Immature natural killer cell (primary cell): ENCODE results near the gene ZNF831. TPM values are rescaled to one million over a fixed set of nuclear protein-coding genes. Genes with fewer than 3 reads are reported as not detected.
A peak's percentile ranks its signal among the peaks of the same experiment; 100 is the strongest.

Source experiments
- DNase-seq, 3 donors: peaks; one replicate each; pipeline ENCODE4 v3.0.0; 2022; ENCODE audit warnings: mixed read lengths in 1 of 3
- H3K27ac Mint-ChIP-seq, 6 donors: one replicate each; pipeline ENCODE4 v1.8.0; 2020; ENCODE audit warnings: mixed read lengths in 6 of 6, mild to moderate bottlenecking in 5 of 6, inconsistent platforms in 4 of 6, moderate library complexity in 3 of 6
- H3K27me3 Mint-ChIP-seq, 3 donors: one replicate each; pipeline ENCODE4 v1.8.0; 2020 to 2021; ENCODE audit warnings: low read depth in 3 of 3, mild to moderate bottlenecking in 3 of 3, mixed read lengths in 3 of 3, moderate library complexity in 3 of 3, inconsistent platforms in 1 of 3
- H3K36me3 Mint-ChIP-seq, 3 donors: one replicate each; pipeline ENCODE4 v1.8.0; 2020; ENCODE audit warnings: mixed read lengths in 3 of 3, inconsistent platforms in 2 of 3, mild to moderate bottlenecking in 2 of 3
- H3K4me1 Mint-ChIP-seq, 2 donors: one replicate each; pipeline ENCODE4 v1.8.0; 2020; ENCODE audit warnings: inconsistent platforms in 2 of 2, mild to moderate bottlenecking in 2 of 2, mixed read lengths in 2 of 2, moderate library complexity in 1 of 2
- H3K4me3 Mint-ChIP-seq, 5 donors: one replicate each; pipeline ENCODE4 v1.8.0; 2020; ENCODE audit warnings: mild to moderate bottlenecking in 5 of 5, mixed read lengths in 5 of 5, inconsistent platforms in 3 of 5, moderate library complexity in 3 of 5
- H3K9me3 Mint-ChIP-seq, 6 donors: one replicate each; pipeline ENCODE4 v1.8.0; 2020; ENCODE audit warnings: mild to moderate bottlenecking in 6 of 6, mixed read lengths in 6 of 6, inconsistent platforms in 4 of 6, moderate library complexity in 3 of 6
- polyA plus RNA-seq, 3 donors: library from polyadenylated mRNA; unstranded; fragments of 300-500 nt; fragmentation: Illumina TruSeq; gene quantifications; one replicate each; pipeline ENCODE4 v1.2.3, GENCODE V29; 2021

ZNF831 gene
- polyA plus RNA-seq, 3 donors from 2014 or later, result 0.59 to 8.4 (median 2.0) TPM

DNA sequence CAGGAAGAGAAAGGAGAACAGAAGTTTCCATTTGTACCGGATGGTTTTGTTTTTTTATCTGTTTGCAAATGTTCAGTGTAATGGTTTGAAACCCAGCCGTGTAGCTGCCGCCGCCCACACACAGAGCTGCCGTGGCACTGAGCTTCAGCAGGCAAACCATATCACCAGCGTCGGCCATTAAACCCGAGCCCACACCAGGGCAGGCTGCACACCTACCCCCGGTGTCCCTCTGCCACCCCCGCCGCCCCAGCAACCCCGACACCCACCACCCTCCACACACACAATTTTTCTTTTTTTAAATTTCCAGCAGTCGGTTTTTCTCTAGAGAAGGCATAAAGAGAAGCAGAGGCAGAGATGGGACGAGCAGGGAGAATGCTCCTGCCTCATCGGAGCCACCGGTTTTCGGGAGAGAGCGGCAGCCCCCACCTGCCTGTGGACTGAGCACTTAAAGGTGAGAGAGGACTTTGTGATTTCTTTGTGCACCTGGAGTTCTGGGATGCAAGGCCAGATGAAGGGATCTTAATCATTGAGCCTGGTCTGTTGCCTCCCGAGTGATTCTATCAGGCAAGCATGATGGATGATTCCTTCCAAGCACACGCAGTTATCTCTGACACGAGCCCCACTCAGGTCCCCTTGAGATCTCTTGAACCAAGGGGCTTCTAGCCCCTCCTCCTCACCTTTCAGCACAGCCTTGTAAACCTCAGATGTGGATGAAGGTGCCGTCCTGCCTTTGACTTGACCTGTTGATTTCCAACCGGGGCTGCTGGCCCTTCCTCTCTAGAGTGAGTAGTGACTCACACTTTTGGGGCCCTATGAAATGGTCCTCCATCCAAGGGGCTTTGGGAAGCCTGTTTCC lies 17.5 kb upstream of the ZNF831 start:
- peaks cover 21 to 29% (median 24%) of the 10 kb centered on the region in 3 donors for H3K27me3 Mint-ChIP-seq
- no peaks in the 10 kb centered on the region for H3K9me3 Mint-ChIP-seq
- no peak for DNase-seq
- peak overlapping the region; percentile 67 to 93 (median 74) for H3K27ac Mint-ChIP-seq
- H3K4me1 Mint-ChIP-seq, result peaks cover 72 to 75% of the 10 kb centered on the region in 2 donors
- peak overlapping the region; percentile 27 to 68 (median 60) for H3K4me3 Mint-ChIP-seq
- no peaks in the 10 kb centered on the region for H3K36me3 Mint-ChIP-seq

DNA sequence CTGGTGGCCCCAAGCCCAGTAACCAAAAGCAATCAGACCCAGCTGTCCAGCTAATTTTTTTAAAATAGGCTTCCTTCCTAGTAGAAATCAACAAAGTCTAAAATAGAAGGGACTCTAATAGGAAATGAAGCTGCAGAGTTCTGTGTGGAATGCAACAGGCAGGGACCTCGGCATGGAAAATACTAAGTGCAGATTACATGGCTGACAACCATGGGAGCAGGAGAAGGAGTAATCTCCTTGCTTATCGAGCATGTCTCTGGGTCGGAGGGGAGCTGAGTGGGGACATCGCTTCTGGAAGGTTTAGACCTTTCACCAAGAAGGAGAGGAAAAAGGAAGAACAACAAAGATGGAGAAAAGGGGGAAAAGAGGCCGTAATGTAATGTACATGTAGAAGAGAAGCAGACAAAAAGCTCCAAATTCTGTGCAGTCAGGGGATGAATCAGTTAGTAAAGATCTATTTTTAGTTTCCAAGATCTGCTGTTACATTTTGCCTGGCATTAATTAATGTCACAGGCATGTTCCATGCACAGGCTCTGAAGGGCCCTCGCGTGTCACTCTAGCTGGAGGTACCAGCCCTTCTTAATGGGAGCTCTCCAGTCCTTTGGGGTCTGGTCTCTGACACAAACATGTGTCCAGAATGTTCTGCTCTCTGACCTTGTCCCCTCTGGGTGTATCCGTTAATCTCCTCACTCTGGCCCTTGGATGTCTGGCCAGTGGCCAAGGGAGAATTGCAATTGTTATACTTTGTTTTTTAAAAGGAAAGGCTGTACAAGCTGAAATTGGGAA lies 16.6 kb upstream of the ZNF831 start:
- H3K4me3 Mint-ChIP-seq, result peak overlapping the region; percentile 26 to 65 (median 53)
- peaks cover 21 to 29% (median 24%) of the 10 kb centered on the region in 3 donors for H3K27me3 Mint-ChIP-seq
- H3K27ac Mint-ChIP-seq, result peak overlapping the region; percentile 30 to 93 (median 73)
- peaks cover 78 to 84% of the 10 kb centered on the region in 2 donors for H3K4me1 Mint-ChIP-seq
- no peaks in the 10 kb centered on the region for H3K36me3 Mint-ChIP-seq
- H3K9me3 Mint-ChIP-seq, result no peaks in the 10 kb centered on the region
- no peak for DNase-seq

DNA sequence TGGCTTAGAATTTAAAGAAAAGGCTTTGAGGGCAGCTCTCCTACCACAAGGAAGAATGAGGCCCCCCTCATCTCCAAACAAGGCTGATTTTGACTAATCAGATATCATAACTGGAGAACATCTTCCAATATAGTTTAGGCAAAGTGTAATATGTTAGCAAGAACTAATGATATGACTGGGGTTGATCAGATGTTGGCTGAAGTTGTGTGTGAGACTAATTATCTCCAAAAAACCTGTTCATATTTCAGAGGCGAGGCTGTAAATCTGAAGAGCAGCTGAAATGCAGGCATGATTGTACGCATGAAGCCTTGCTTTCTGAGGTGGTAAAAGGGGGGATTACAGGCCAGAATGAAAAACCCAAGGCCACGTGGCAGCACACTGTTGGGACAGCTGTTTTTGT lies 16.0 kb upstream of the ZNF831 start:
- Mint-ChIP-seq H3K27ac (peak overlapping the region; percentile 66 to 93 (median 78)), H3K9me3 (no peaks in the 10 kb centered on the region), H3K4me1 (peaks cover 84 to 90% of the 10 kb centered on the region in 2 donors), H3K36me3 (no peaks in the 10 kb centered on the region), H3K4me3 (peak overlapping the region in 2 of 5 donors; percentile 41 to 53), H3K27me3 (peaks cover 21 to 29% (median 26%) of the 10 kb centered on the region in 3 donors)
- DNase-seq, result no peak

DNA sequence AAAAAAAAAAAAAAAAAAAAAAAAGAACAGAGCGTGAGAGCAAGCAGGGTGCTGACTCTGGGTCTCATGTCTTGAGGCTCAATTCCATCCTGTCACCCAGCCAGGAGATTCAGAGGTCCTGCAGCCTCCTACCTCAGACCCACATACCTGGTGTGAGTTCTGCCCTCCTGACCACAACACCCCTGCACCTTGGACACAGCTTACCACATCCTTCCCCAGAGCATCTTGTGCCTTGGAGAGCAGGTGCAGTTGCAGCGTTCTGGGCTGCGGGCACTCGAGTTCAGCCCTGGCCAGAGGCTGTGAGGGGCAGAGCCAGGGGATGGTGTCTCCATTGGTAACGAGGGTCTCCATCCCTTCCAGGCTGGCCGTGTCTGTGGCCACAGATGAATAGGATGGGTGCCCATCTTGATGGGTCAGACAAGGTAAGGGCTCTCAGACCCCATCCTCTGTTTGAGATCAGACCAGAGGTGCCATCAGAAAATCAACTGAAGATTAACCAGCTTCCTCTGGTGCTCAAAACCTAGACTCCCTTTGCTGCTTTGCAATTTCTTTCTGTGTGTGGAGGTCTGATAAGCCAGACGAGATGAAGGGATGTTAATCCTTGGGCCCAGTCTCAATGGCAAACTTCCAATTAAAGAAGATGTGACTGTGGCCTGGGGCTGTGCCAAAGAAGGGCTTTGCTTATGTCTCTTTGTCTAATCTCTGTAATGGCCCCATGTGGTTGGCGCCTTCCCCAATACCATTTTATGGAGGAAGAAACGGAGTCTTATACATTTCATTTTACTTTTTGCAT lies 14.7 kb upstream of the ZNF831 start:
- H3K27ac Mint-ChIP-seq, result peak overlapping the region; percentile 93 to 99 (median 97)
- H3K36me3 Mint-ChIP-seq, result no peaks in the 10 kb centered on the region
- peaks cover 21 to 32% (median 29%) of the 10 kb centered on the region in 3 donors for H3K27me3 Mint-ChIP-seq
- peaks cover 90% of the 10 kb centered on the region in 2 donors for H3K4me1 Mint-ChIP-seq
- peak; percentile 76 to 81 (median 77) for DNase-seq
- peak overlapping the region; percentile 58 to 71 (median 59) for H3K4me3 Mint-ChIP-seq
- no peaks in the 10 kb centered on the region for H3K9me3 Mint-ChIP-seq

DNA sequence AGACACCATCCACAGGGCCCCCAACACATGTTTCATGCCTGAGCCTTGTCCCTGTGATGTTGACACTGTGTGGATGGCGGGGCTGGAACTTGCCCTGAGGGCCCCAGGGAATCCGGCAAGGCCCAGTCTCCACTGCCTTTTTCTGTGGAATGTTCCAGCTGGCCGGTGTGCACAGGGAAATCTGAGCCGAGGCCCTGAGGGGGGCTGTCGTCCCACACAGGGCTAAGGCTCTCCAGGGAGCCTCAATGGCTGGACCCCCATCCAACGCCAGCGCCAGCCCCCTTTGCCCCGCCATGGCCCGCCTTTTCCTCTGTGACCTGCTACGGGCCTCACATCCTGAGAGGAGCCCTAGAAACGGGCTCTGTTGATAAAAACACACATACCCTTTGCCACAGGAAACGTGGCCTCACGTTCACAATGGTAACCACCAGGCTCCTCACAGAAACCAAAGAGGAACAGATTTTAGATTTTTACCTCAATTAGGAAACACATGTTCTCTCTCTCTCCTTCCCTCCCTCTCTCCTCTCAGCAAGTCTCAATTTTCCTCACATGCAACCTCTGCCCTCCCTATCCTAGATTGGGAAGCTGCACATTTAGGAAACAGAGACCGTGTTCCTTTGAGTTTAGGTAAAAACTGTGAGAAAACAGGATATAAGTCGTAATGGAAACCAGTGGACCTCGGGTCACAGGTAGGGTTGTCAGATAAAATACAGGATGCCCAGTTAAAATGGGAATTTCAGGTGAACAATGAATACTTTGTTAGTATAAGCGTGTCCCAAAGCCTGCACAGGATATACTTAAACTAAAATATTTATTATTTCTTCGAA lies 13.7 kb upstream of the ZNF831 start:
- DNase-seq, result peak; percentile 89 to 91 (median 90)
- Mint-ChIP-seq H3K4me3 (peak overlapping the region; percentile 60 to 86 (median 83)), H3K4me1 (peaks cover 82 to 86% of the 10 kb centered on the region in 2 donors), H3K27me3 (peaks cover 17 to 32% (median 32%) of the 10 kb centered on the region in 3 donors), H3K27ac (peak overlapping the region; percentile 93 to 99 (median 97)), H3K9me3 (no peaks in the 10 kb centered on the region), H3K36me3 (no peaks in the 10 kb centered on the region)

DNA sequence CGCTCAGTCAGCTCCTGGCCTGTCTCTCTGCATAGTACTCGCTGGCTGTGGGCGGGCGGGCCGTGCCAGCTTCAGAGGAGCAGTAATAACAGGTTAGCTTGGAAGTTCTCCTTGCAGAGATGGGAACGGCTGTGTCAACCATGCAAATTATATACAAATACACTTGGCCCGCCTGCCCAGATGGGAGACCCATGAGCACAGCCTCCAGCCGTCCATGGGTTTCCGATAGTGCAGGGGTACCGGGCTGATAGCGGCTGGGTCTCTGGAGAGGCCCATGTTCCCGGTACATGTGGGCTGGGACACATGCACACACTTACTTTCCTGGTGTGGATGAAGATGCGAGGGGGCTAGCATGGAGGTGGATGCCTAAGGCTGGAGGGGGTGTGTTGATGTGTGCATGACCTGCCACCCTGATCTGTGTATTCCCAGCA lies 12.8 kb upstream of the ZNF831 start:
- peaks cover 73 to 78% of the 10 kb centered on the region in 2 donors for H3K4me1 Mint-ChIP-seq
- DNase-seq, result no peak

DNA sequence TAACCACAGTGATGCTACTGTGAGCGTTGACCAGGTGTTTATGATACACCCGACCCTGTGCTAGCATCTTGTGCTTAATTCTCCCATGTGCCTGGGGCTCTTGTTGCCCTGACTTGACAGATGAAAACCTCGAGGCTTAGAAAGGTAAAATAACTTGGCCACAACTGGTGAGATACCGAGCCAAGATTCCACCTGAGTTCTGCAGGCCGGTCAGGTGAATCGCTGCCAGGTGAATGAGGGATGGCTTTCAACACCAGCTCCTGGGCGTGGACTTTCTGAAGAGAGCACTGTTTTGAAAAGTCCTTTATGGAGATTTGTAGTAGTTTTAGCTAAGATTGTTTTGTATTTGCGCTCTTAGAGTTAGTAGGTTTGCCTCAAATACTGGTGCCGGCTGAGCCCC lies 12.2 kb upstream of the ZNF831 start:
- Mint-ChIP-seq H3K9me3 (no peaks in the 10 kb centered on the region), H3K27ac (peak overlapping the region; percentile 45 to 99 (median 90)), H3K36me3 (no peaks in the 10 kb centered on the region), H3K4me1 (peaks cover 67 to 72% of the 10 kb centered on the region in 2 donors), H3K4me3 (peak overlapping the region in 3 of 5 donors; percentile 15 to 42 (median 21)), H3K27me3 (peaks cover 17 to 33% (median 29%) of the 10 kb centered on the region in 3 donors)
- DNase-seq, result no peak

More for the DNA sequence above, 12.8 kb upstream of the ZNF831 start:
- no peaks in the 10 kb centered on the region for H3K9me3 Mint-ChIP-seq
- H3K36me3 Mint-ChIP-seq, result no peaks in the 10 kb centered on the region
- H3K4me3 Mint-ChIP-seq, result peak overlapping the region in 3 of 5 donors; percentile 17 to 53 (median 33)
- H3K27me3 Mint-ChIP-seq, result peaks cover 17 to 33% (median 33%) of the 10 kb centered on the region in 3 donors
- peak overlapping the region; percentile 60 to 99 (median 90) for H3K27ac Mint-ChIP-seq

DNA sequence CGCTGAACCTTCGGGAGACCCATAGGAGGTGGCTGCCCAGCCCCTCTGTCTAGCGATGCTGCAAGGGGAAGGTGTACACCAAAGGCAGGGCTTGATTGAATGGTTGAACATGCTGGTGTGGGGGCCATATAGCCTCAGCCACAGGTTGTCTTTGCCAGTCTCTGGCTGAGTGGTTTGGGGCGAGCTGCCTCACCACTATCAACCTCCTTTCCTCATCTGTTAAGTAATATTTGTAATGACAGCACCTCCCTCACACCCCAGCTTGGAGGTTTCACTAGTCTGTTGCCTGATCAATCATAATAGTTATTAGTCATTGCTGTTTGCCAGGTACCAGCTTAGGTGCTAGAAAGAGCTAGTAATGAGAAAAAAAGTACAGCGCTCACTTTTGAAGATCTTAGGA lies 11.8 kb upstream of the ZNF831 start:
- Mint-ChIP-seq H3K27ac (peak overlapping the region; percentile 45 to 99 (median 90)), H3K36me3 (no peaks in the 10 kb centered on the region), H3K27me3 (peaks cover 16 to 33% (median 27%) of the 10 kb centered on the region in 3 donors), H3K4me1 (peaks cover 63 to 68% of the 10 kb centered on the region in 2 donors), H3K9me3 (no peaks in the 10 kb centered on the region), H3K4me3 (peak overlapping the region in 3 of 5 donors; percentile 15 to 42 (median 21))
- no peak for DNase-seq

DNA sequence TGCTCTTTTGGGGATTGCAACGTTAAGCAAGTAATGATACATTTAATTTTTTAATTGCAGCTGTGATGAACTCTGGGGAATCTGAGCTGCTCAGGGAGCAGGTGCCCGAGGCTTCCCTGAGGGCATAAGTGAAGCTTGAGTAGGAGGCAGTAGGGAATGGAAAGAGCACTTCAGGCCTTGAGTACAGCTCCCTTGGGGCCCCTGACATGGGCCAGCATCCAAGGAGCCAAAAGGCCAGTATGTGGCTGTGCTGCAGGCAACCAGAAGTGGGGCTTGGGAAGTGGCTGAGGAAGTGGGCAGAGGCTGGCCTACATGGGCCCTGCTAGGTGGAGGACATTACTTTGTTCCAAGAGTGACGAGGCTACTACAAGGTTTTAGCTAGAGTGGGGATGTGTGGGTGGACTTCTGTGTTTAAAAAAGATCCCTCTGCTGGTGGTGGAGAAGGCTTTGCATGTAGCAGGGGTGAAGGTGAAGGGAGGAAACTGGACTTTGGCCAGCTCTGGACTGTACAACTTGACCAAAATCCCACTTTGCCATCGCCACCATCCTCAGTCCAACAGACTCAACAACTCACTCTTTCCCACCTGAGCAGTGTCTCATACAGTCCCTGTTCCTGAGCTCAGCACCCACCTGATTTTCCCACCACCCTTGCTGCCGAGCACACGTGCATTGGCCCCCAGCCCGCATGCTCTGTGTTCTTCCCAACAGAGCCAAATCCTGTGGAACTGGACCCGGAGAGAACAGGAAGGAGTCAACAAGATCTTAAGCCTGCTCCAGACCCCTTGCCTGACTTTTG lies 10.9 kb upstream of the ZNF831 start:
- H3K4me1 Mint-ChIP-seq, result peaks cover 60 to 67% of the 10 kb centered on the region in 2 donors
- H3K27me3 Mint-ChIP-seq, result peaks cover 15 to 24% (median 23%) of the 10 kb centered on the region in 3 donors
- no peak overlapping the region for H3K4me3 Mint-ChIP-seq
- H3K9me3 Mint-ChIP-seq, result no peaks in the 10 kb centered on the region
- H3K27ac Mint-ChIP-seq, result peak overlapping the region in 5 of 6 donors; percentile 56 to 99 (median 93)
- no peak for DNase-seq
- no peaks in the 10 kb centered on the region for H3K36me3 Mint-ChIP-seq

DNA sequence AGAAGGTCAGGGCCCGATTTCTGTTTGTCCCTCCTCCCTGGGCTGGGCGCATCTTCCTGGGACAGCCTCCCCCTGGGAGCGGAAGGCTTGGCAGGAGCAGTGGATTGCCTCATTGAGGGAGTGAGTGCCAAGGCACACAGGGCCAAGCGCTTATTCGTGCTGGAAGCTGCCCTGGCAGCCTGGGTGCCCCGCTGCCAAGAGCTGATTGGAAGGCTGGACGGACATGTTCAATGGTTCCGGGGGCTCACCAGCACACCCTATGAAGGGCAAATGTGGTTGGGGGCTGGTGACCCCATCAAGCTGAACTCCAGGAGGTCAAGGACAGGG lies 10.3 kb upstream of the ZNF831 start:
- Mint-ChIP-seq H3K36me3 (no peaks in the 10 kb centered on the region), H3K27ac (peak overlapping the region in 2 of 6 donors; percentile 4 to 99), H3K4me3 (no peak overlapping the region), H3K9me3 (no peaks in the 10 kb centered on the region), H3K27me3 (peaks cover 12 to 21% (median 19%) of the 10 kb centered on the region in 3 donors), H3K4me1 (peaks cover 61 to 68% of the 10 kb centered on the region in 2 donors)
- no peak for DNase-seq

DNA sequence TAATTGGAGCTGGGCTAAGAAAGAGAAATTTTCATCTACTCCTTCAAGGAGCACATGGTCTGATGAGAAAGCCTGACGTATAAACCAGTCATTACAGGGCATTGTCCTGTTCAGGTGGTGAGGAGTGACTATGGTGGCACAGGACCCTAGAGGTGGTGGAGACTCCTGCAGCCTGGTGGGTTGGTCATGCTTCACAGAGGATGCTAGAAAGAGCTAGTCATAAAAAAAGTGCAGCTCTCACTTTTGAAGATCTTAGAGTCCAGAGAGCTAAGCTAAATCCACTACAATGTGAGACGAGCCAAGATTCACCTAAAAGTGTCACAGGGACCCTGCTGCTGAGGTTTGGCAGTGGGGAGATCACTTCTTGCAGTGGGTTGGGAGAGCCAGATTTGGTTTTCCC lies 9.8 kb upstream of the ZNF831 start:
- DNase-seq, result no peak
- H3K9me3 Mint-ChIP-seq, result no peaks in the 10 kb centered on the region
- peaks cover 63 to 70% of the 10 kb centered on the region in 2 donors for H3K4me1 Mint-ChIP-seq
- H3K27me3 Mint-ChIP-seq, result peaks cover 9 to 18% (median 16%) of the 10 kb centered on the region in 3 donors
- peak overlapping the region in 2 of 6 donors; percentile 30 to 55 for H3K27ac Mint-ChIP-seq
- no peaks in the 10 kb centered on the region for H3K36me3 Mint-ChIP-seq
- no peak overlapping the region for H3K4me3 Mint-ChIP-seq
